Activated T-cell treated with anti-CD3 and anti-CD28 coated beads for 48 hours (primary cell): ENCODE data around the gene ZBTB7C.

Experiments
- DNase-seq: peaks from one replicate; pipeline ENCODE4 v3.0.0-alpha.2; 2020; ENCODE audit warnings: low read depth

Gene ZBTB7C

DNA sequence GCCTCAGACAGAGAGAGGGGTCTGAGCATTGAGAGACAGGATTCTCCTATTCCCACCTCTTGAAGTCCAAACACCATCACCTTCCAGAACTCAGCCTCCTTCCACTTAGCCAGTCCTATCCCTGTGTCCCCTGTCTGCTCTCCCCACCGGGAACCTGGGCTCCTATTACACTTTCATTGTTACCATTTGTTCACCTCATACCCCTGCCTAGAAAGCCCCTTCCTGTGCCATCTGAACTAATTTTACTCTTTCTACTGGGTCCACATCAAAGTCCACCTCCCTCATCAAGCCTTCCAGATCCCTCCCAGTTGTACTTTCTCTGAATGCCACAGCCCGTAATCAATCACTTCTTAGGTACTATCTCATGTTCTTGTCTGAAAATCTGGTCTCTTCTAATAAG is 220.6 kb downstream of the ZBTB7C start:
- no peak for DNase-seq

DNA sequence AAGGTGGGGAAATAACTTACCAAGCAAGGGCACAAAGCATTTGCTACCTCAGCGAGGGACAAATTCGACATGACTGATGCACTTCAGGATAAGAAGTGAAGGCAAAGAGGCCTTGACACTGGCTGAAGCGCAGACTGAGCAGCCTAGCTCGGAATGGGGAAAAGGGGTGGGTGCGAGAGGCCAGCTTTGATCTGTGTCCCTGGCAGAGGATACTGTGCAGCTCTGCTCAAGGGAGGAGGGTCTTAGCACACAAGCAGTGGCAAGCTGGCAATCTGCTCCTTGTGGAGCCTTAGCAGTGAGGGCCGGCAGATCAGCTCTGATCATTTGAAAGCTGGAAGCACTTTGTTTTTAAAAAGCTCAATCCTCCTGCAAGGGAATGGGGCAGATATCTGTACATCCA is 222.3 kb downstream of the ZBTB7C start:
- DNase-seq = no peak

- no peak for DNase-seq
Measured at GRCh38 chr18:48186131-48186766, 222.9 kb downstream of the ZBTB7C start.

GRCh38 chr18:48184118-48184517 is 225.1 kb downstream of the ZBTB7C start:
- no peak for DNase-seq

- no peak for DNase-seq
Measured at GRCh38 chr18:48183613-48184012, 225.6 kb downstream of the ZBTB7C start.

DNA sequence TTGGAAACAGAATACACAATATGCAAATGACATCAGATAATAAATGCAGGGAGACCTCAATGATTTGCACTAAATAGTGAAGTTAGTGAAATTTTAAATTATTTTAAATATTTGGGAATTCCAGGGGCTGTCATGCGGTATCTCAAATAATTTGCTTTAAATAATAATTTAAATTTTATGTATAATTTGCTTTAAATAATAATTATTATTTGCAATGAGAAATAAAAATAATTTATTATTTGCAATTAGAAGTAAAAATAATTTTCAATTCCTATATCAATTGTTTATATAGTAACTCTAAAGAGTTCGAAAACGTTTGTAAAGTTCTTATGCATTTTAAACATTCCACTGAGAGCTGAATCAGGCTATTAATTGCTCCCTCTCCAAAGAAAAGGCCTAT is 226.4 kb downstream of the ZBTB7C start:
- no peak for DNase-seq

- DNase-seq = no peak
Measured at GRCh38 chr18:48181857-48182256, 227.3 kb downstream of the ZBTB7C start.

- DNase-seq = no peak
Measured at GRCh38 chr18:48181087-48181823, 227.9 kb downstream of the ZBTB7C start.

DNA sequence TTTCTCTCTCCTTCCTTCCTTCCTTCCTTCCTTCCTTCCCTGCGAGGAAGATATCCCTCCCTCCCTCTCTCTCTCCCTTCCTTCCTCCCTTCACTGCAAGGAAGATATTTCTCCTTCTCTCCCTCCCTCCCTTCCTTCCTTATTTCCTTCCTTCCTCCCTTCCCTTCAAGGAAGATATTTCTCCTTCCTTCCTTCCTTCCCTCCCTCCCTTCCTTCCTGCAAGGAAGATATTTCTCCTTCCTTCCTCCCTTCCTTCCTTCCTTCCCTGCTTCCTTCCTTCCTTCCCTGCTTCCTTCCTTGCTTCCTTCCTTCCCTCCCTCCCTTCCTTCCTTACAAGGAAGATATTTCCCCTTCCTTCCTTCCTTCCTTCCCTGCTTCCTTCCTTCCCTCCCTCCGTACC is 229.5 kb downstream of the ZBTB7C start:
- no peak for DNase-seq

GRCh38 chr18:48179001-48179400 is 230.2 kb downstream of the ZBTB7C start:
- DNase-seq = no peak

DNA sequence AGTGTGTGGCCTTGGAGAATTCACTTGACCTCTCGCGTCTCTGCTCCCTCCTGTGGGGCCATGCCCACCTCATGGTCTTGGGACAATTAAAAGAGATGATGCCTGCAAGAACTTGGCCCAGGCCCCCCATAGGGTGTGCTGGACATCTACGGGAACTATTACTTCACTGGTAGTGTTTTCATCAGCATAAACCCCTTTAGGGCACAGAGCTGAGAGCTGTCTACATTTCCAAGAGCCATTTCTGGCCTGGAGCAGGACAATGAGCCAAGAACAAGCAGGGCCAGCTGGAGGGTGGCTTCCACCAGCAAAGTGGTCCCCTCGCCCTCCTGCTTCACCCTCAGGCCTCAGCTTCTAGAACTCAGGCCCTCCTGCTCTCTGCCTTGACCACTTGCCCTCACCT is 232.3 kb downstream of the ZBTB7C start:
- DNase-seq = no peak

- DNase-seq = no peak
Measured at GRCh38 chr18:48173557-48173956, 235.6 kb downstream of the ZBTB7C start.

GRCh38 chr18:48172226-48173006 is 236.8 kb downstream of the ZBTB7C start:
- no peak for DNase-seq

GRCh38 chr18:48171490-48172188 is 237.5 kb downstream of the ZBTB7C start:
- DNase-seq = no peak

- DNase-seq = no peak
Measured at GRCh38 chr18:48170651-48171050, 238.5 kb downstream of the ZBTB7C start.

- no peak for DNase-seq
Measured at GRCh38 chr18:48168861-48169260, 240.3 kb downstream of the ZBTB7C start.

DNA sequence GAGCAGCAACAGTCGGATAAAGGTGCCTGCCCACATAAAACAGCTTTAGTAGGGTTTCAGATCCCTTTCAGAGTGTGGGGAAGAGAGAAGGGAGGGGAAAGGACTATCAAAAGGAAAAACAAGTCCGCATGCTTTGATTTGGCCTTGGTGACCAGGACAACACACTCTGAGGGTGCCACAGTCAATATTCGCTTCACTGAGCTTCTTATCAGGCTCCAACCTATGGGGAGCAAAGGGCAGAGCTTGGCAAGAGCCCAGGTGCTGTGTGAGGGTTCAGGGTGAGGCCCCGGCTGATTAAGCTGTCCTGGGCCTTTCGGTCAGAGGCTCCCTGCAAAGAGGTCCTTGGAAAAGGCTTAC is 241.3 kb downstream of the ZBTB7C start:
- DNase-seq = no peak

GRCh38 chr18:48166336-48166875 is 242.8 kb downstream of the ZBTB7C start:
- no peak for DNase-seq

GRCh38 chr18:48165111-48165866 is 243.9 kb downstream of the ZBTB7C start:
- DNase-seq = no peak

GRCh38 chr18:48164701-48165100 is 244.5 kb downstream of the ZBTB7C start:
- no peak for DNase-seq

DNA sequence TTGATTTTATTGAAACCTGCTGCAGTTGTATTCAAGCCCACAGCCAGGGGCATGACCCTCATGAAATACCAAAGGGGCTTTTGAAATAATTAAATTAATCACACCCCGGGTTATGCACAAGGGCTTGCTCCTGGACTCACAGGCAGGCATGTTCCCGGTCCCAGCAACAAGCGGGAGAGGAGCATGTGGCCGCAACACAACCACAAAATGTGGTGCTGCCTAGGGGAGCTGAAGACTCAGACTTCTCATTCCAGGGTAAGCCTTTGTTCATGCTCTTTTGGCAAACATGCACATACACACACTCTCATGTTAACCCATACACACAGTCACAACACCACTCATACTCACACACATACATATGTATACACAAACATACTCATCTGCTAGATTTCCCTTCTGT is 245.1 kb downstream of the ZBTB7C start:
- DNase-seq = no peak

DNA sequence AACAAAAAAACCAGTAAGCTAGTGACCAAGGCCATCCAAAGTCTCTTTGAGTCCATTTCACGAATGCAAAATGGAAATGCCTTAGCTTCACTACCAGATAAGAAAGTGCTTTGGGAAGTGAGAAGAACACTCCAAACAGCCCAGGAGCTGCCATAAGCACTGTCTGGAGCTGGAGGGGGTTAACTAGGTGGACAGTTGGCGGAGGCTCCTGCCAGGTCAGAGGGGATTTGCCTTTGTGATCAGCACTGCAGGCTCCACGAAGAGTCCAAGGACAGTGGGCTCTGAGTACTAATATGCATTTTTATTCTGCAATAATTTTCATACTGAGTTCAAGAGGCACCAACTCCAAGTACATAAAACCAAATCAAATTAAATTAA is 245.5 kb downstream of the ZBTB7C start:
- no peak for DNase-seq
